HFFc6 (cell line): ENCODE results near the gene CLPTM1. TPM values are rescaled to one million over a fixed set of nuclear protein-coding genes. Genes with fewer than 3 reads are reported as not detected.

Experiments
- DNase-seq: peaks from one replicate; pipeline ENCODE4 v3.0.0-alpha.2; 2018
- H3K27ac Mint-ChIP-seq: 2 replicates; pipeline ENCODE4 v1.8.0; 2020; ENCODE audit warnings: mild to moderate bottlenecking, mixed read lengths
- H3K27me3 Mint-ChIP-seq: 2 replicates; pipeline ENCODE4 v1.8.0; 2021; ENCODE audit warnings: mild to moderate bottlenecking, moderate library complexity, mixed read lengths; ENCODE audit not compliant: insufficient read depth
- H3K36me3 Mint-ChIP-seq: 2 replicates; pipeline ENCODE4 v1.8.0; 2021; ENCODE audit warnings: low read depth, mixed read lengths
- H3K4me1 Mint-ChIP-seq: 2 replicates; pipeline ENCODE4 v1.8.0; 2020; ENCODE audit warnings: low read depth, mixed read lengths
- H3K4me3 Mint-ChIP-seq: 2 replicates; pipeline ENCODE4 v1.8.0; 2020; ENCODE audit warnings: mild to moderate bottlenecking, moderate library complexity, mixed read lengths
- H3K9me3 Mint-ChIP-seq: 2 replicates; pipeline ENCODE4 v1.8.0; 2020; ENCODE audit warnings: mild to moderate bottlenecking, mixed read lengths
- total RNA-seq, 6 experiments: library from RNA; stranded (reverse); fragmentation: NEBNext Ultra II Directional; extraction: Animal tissue kit (Norgen Biotek cat#: 25700); gene quantifications; 2 replicates in 1 of 6; 3 replicates in 5 of 6; pipeline ENCODE4 v1.2.3, GENCODE V29; 2021
- TF ChIP-seq, protein P1 (sequence below): fragments of 200-600 bp; sonication (generic); IDR thresholded peaks from 2 replicates; pipeline ENCODE4 v1.5.0; 2021; ENCODE audit warnings: antibody characterized with exemption, mild to moderate bottlenecking

CLPTM1 gene
- total RNA-seq, 6 experiments from 2014 or later = 160 to 184 (median 172) TPM

DNA sequence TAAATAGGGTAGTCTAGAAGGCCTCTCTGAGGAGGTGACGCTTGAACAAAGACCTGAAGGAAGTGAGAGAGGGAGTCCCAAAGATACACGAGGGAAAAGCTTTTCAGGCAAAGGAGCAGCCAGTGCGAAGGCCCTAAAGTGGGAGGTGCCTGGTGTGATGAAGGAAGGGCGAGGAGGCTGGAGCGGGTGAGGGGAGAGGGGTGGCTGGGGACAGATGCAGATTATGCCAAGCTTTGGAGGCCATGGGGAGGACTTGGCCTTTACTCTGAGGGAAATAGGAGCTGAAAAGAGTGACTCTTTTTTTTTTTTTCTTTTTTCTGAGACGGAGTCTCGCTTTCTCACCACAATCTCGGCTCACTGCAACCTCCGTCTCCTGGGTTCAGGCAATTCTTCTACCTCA lies 2.9 kb downstream of the CLPTM1 start:
- Mint-ChIP-seq H3K27me3 (peaks cover 1% of the 10 kb centered on the region), H3K36me3 (peaks cover 12% of the 10 kb centered on the region), H3K9me3 (no peaks in the 10 kb centered on the region), H3K4me1 (peaks cover 32% of the 10 kb centered on the region), H3K4me3 (no peak overlapping the region), H3K27ac (no peak overlapping the region; the same call in 1 of the 2 replicates)
- TF ChIP-seq, protein P1, sequence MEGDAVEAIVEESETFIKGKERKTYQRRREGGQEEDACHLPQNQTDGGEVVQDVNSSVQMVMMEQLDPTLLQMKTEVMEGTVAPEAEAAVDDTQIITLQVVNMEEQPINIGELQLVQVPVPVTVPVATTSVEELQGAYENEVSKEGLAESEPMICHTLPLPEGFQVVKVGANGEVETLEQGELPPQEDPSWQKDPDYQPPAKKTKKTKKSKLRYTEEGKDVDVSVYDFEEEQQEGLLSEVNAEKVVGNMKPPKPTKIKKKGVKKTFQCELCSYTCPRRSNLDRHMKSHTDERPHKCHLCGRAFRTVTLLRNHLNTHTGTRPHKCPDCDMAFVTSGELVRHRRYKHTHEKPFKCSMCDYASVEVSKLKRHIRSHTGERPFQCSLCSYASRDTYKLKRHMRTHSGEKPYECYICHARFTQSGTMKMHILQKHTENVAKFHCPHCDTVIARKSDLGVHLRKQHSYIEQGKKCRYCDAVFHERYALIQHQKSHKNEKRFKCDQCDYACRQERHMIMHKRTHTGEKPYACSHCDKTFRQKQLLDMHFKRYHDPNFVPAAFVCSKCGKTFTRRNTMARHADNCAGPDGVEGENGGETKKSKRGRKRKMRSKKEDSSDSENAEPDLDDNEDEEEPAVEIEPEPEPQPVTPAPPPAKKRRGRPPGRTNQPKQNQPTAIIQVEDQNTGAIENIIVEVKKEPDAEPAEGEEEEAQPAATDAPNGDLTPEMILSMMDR = no peak
- no peak for DNase-seq

DNA sequence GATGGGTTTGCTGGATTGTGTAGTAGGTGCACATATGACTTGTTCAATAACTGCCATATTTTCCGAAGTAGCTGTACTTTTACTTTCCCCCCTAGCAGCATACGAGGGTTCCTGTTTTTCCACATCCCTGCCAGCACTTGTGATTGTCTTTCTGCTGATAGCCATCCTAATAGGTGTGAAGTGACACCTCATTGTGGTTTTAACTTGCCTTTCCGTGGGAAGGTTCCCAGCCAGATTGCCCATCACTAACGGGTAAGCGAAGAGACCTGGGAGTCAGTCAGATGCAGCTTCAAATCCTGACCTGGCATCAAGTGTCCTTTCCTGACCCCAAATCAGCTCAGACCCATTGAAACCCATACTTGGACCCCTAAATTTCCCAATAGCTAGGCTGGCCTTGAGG lies 4.5 kb downstream of the CLPTM1 start:
- Mint-ChIP-seq H3K9me3 (no peaks in the 10 kb centered on the region), H3K27ac (no peak overlapping the region), H3K27me3 (peaks cover 1% of the 10 kb centered on the region; the same call in 1 of the 2 replicates), H3K36me3 (peaks cover 16% of the 10 kb centered on the region), H3K4me3 (no peak overlapping the region), H3K4me1 (peaks cover 25% of the 10 kb centered on the region)
- no peak for DNase-seq
- TF ChIP-seq, protein P1 = no peak

DNA sequence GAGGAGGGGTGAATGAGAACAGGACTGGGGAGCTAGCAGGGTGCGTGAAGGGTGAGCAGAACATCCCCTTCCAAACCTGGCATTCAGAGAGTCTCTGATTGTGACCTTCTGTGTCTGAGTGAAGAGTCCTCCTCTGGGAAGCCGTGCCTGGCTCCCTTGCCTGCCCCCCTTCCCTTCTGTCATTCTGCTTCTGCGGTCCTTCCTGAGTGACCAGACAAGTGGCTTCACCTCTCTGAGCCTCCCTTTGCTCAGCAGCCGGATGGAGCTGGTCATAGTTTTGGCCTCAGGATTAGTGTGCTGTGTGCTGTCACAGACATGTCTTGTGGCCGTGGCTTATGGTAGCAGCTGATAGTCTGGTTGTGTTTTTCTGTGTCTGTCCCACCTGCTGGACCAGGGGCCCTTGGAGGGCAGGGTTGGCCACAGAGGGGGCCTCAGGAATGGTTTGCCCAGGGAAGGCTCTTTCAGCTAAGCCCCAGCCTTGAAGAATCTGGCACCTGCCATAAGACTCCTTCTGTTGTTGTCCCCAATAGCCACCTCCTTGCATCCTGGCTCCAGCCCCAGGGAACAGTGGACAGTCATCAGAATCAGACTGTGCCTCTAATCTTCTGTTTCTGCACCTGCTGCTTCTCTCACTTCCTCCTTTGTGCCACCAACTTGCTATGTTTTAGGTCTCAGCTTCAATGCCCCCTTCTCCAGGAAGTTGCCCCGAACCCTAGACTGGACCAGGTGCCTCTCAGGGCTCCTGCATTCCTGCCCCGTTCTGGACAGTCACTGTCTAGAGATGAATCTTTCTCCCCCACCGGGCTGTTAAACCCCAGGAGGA lies 5.9 kb downstream of the CLPTM1 start:
- Mint-ChIP-seq H3K4me3 (no peak overlapping the region), H3K9me3 (no peaks in the 10 kb centered on the region), H3K36me3 (peaks cover 13% of the 10 kb centered on the region), H3K27ac (no peak overlapping the region), H3K27me3 (peaks cover 4% of the 10 kb centered on the region), H3K4me1 (peaks cover 19% of the 10 kb centered on the region)
- DNase-seq = no peak
- TF ChIP-seq, protein P1 = no peak

DNA sequence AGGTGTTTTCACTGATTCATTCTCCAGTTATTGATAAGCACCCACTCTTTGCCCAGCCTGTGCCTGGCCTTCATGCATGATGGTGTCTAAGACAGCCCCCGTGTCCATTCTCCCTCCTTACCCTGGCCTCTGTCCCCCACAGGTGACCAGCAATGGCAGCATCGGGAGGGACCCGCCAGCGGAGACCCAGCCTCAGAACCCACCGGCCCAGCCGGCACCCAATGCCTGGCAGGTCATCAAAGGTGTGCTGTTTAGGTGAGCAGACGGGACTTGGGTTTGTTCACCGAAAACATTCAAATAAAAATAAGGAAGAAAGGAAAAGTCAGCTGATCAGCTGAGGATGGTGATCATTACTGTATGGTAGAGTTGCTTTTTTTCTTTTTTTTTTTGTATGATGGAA lies 6.6 kb downstream of the CLPTM1 start:
- DNase-seq = no peak
- Mint-ChIP-seq H3K27me3 (peaks cover 4% of the 10 kb centered on the region), H3K36me3 (peaks cover 13% of the 10 kb centered on the region; the same call in 1 of the 2 replicates), H3K4me1 (peaks cover 12% of the 10 kb centered on the region), H3K27ac (no peak overlapping the region), H3K9me3 (no peaks in the 10 kb centered on the region), H3K4me3 (no peak overlapping the region)
- TF ChIP-seq, protein P1 = no peak

- H3K36me3 Mint-ChIP-seq = peaks cover 7% of the 10 kb centered on the region; the same call in 1 of the 2 replicates
- H3K4me1 Mint-ChIP-seq = no peaks in the 10 kb centered on the region
- no peaks in the 10 kb centered on the region for H3K9me3 Mint-ChIP-seq
- DNase-seq = no peak
- no peak overlapping the region for H3K27ac Mint-ChIP-seq
- TF ChIP-seq, protein P1 = no peak
- peaks cover 4% of the 10 kb centered on the region for H3K27me3 Mint-ChIP-seq
- no peak overlapping the region for H3K4me3 Mint-ChIP-seq
Observed at GRCh38 chr19:44968118-44968517, 12.9 kb downstream of the CLPTM1 start.
